KMS-11 (cell line): ENCODE data around the gene ADAMTS8.

ENCODE experiments used
- H2AFZ ChIP-seq: fragments of 200-600 bp; sonication (generic); 2 replicates; pipeline ENCODE4 v1.6.1; 2016; ENCODE audit warnings: antibody characterized with exemption, mixed run types, low read depth
- H3K27ac ChIP-seq: fragments of 200-600 bp; sonication (generic); 2 replicates; pipeline ENCODE4 v1.6.1; 2016; ENCODE audit warnings: mild to moderate bottlenecking, mixed run types
- H3K27me3 ChIP-seq: fragments of 200-600 bp; sonication (generic); 2 replicates; pipeline ENCODE4 v1.6.1; 2017; ENCODE audit warnings: mild to moderate bottlenecking, low read depth, mixed run types, moderate library complexity; ENCODE audit not compliant: insufficient read depth
- H3K36me3 ChIP-seq: fragments of 200-600 bp; sonication (generic); 2 replicates; pipeline ENCODE4 v1.6.1; 2017; ENCODE audit warnings: mild to moderate bottlenecking, mixed run types; ENCODE audit not compliant: insufficient read depth
- H3K4me1 ChIP-seq: fragments of 200-600 bp; sonication (generic); 2 replicates; pipeline ENCODE4 v1.6.1; 2016; ENCODE audit warnings: mild to moderate bottlenecking, low read depth, mixed run types; ENCODE audit not compliant: poor library complexity, severe bottlenecking
- H3K4me2 ChIP-seq: fragments of 200-600 bp; sonication (generic); 2 replicates; pipeline ENCODE4 v1.7.0; 2016; ENCODE audit warnings: mild to moderate bottlenecking, mixed run types
- H3K4me3 ChIP-seq: fragments of 200-600 bp; sonication (generic); IDR thresholded peaks from 2 replicates; pipeline ENCODE4 v1.6.1; 2017; ENCODE audit warnings: low read depth, low read length, mixed read lengths; ENCODE audit not compliant: insufficient read depth
- H3K79me2 ChIP-seq: fragments of 200-600 bp; sonication (generic); 2 replicates; pipeline ENCODE4 v1.6.1; 2016; ENCODE audit warnings: low read depth, mixed run types; ENCODE audit not compliant: insufficient read depth
- H3K9ac ChIP-seq: fragments of 200-600 bp; sonication (generic); 2 replicates; pipeline ENCODE4 v1.6.1; 2016; ENCODE audit warnings: mild to moderate bottlenecking, mixed run types
- H4K20me1 ChIP-seq: fragments of 200-600 bp; sonication (generic); 2 replicates; pipeline ENCODE4 v1.6.1; 2016; ENCODE audit warnings: mild to moderate bottlenecking, mixed run types; ENCODE audit not compliant: insufficient read depth
- TF ChIP-seq, protein P1 (sequence below): fragments of 200-600 bp; sonication (generic); conservative IDR thresholded peaks from 2 replicates; pipeline ENCODE4 v1.6.1; 2017; ENCODE audit warnings: low read depth, mild to moderate bottlenecking, antibody characterized with exemption, low read length, moderate library complexity, mixed read lengths

Gene ADAMTS8

GRCh38 chr11:130467116-130467900 lies 38.9 kb upstream of the ADAMTS8 start:
- Histone ChIP-seq H3K9ac (no peak overlapping the region), H3K27me3 (no peaks in the 10 kb centered on the region), H3K4me3 (no peak overlapping the region), H3K36me3 (no peaks in the 10 kb centered on the region), H3K27ac (no peak overlapping the region), H2AFZ (no peak overlapping the region), H3K79me2 (no peaks in the 10 kb centered on the region), H4K20me1 (no peaks in the 10 kb centered on the region), H3K4me2 (no peak overlapping the region), H3K4me1 (no peaks in the 10 kb centered on the region)
- TF ChIP-seq, protein P1, sequence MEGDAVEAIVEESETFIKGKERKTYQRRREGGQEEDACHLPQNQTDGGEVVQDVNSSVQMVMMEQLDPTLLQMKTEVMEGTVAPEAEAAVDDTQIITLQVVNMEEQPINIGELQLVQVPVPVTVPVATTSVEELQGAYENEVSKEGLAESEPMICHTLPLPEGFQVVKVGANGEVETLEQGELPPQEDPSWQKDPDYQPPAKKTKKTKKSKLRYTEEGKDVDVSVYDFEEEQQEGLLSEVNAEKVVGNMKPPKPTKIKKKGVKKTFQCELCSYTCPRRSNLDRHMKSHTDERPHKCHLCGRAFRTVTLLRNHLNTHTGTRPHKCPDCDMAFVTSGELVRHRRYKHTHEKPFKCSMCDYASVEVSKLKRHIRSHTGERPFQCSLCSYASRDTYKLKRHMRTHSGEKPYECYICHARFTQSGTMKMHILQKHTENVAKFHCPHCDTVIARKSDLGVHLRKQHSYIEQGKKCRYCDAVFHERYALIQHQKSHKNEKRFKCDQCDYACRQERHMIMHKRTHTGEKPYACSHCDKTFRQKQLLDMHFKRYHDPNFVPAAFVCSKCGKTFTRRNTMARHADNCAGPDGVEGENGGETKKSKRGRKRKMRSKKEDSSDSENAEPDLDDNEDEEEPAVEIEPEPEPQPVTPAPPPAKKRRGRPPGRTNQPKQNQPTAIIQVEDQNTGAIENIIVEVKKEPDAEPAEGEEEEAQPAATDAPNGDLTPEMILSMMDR, result no peak

DNA sequence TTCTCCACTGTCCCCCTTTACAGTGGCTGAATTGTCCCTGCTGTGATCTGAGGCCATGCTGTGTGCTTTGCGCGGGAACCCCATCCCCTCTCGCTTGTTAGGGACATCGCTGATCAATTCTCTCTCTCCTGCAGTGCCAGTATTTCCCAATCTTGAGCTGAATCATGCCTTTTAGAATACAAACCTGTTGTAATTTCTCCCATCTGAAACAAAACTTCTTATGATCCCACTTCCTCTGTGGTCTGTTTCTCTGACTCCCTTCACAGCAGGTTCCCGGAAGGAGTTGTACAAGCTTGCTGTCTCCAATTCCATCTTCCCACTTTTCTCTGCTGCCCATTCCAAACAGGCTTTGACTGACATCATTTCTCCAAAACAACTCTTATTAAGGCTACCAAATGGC lies 36.9 kb upstream of the ADAMTS8 start:
- no peak overlapping the region for H2AFZ ChIP-seq

DNA sequence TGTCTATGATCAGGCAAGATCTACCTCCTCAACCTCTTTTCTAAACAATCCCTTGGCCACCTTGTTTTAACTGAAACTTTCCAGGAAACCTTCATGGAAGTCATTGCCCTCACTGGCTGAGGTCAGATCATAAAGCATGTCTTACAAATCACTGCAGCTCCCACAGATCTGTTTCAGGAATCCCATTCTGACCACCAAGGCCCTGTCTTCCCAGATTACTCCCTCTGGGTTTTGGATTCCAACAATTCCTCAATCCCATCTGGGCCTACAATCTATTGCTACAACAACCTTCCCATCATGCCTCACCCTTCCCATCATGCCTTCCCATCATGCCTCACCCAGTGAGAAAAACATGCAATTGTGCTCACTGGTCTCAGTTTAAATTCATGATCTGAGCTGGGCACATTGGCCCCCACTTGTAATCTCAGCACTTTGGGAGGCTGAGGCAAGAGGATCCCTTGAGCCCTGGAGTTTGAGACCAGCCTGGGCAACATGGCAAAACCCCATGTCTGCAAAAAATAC lies 35.9 kb upstream of the ADAMTS8 start:
- Histone ChIP-seq H3K4me1 (no peaks in the 10 kb centered on the region), H3K36me3 (no peaks in the 10 kb centered on the region), H3K79me2 (no peaks in the 10 kb centered on the region), H3K27ac (no peak overlapping the region), H3K4me2 (no peak overlapping the region), H3K4me3 (no peak overlapping the region), H3K27me3 (no peaks in the 10 kb centered on the region), H2AFZ (no peak overlapping the region), H3K9ac (no peak overlapping the region), H4K20me1 (no peaks in the 10 kb centered on the region)
- TF ChIP-seq, protein P1, result no peak

More for the DNA sequence above, 36.9 kb upstream of the ADAMTS8 start:
- Histone ChIP-seq H3K36me3 (no peaks in the 10 kb centered on the region), H3K4me1 (no peaks in the 10 kb centered on the region), H4K20me1 (no peaks in the 10 kb centered on the region), H3K27me3 (no peaks in the 10 kb centered on the region), H3K4me3 (no peak overlapping the region), H3K79me2 (no peaks in the 10 kb centered on the region), H3K27ac (no peak overlapping the region), H3K4me2 (no peak overlapping the region), H3K9ac (no peak overlapping the region)
- TF ChIP-seq, protein P1, result no peak

DNA sequence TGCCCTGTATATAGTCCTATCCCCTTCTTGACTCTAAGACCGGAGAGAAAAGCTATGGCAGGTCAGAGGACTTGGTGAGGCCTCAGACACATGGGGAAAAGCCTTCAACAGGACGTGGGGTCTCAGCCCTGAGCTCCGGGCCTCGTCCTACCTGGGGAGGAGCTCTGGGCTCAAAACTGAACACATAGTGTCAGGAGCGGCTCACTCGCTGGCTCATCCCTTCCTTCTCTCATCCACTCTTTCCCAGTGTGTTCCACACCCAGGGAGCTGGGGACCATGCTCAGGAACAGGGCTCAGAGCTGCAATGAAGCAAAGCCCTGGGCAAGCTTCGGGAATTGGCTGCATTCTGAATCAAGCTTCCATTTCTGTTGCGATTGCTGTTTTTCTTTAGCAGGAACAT lies 34.5 kb upstream of the ADAMTS8 start:
- Histone ChIP-seq H3K79me2 (no peaks in the 10 kb centered on the region), H4K20me1 (no peaks in the 10 kb centered on the region), H3K36me3 (no peaks in the 10 kb centered on the region), H3K4me2 (no peak overlapping the region), H3K4me1 (no peaks in the 10 kb centered on the region), H3K27ac (no peak overlapping the region), H3K4me3 (no peak overlapping the region), H3K9ac (no peak overlapping the region), H3K27me3 (no peaks in the 10 kb centered on the region), H2AFZ (no peak overlapping the region)
- TF ChIP-seq, protein P1, result no peak
